Loucy (cell line): Measurements from ENCODE around the gene ITPRIPL1.

Experiments used
- H2AFZ ChIP-seq: fragments of 200-600 bp; sonication (generic); 2 replicates; pipeline ENCODE4 v1.6.0; 2016; ENCODE audit warnings: antibody characterized with exemption, mild to moderate bottlenecking, low read length, moderate library complexity
- H3F3A ChIP-seq: fragments of 200-600 bp; 2 replicates; pipeline ENCODE4 v1.6.0; 2016; ENCODE audit warnings: antibody characterized with exemption, low read depth, mild to moderate bottlenecking
- H3K27me3 ChIP-seq: fragments of 200-600 bp; sonication (generic); 2 replicates; pipeline ENCODE4 v1.6.1; 2014; ENCODE audit warnings: low read length, mild to moderate bottlenecking; ENCODE audit not compliant: insufficient read depth, poor library complexity, severe bottlenecking
- H3K36me3 ChIP-seq: fragments of 200-600 bp; sonication (generic); 2 replicates; pipeline ENCODE4 v1.6.1; 2016; ENCODE audit warnings: low read length; ENCODE audit not compliant: insufficient read depth
- H3K4me1 ChIP-seq: fragments of 200-600 bp; sonication (generic); 2 replicates; pipeline ENCODE4 v1.5.1; 2014; ENCODE audit warnings: low read length, mild to moderate bottlenecking; ENCODE audit not compliant: insufficient read depth, poor library complexity, severe bottlenecking
- H3K4me2 ChIP-seq: fragments of 200-600 bp; sonication (generic); 2 replicates; pipeline ENCODE4 v1.6.0; 2014; ENCODE audit warnings: antibody characterized with exemption, low read length, low read depth, mild to moderate bottlenecking; ENCODE audit not compliant: poor library complexity, severe bottlenecking
- H3K4me3 ChIP-seq: fragments of 200-600 bp; sonication (generic); 2 replicates; pipeline ENCODE4 v1.5.1; 2014; ENCODE audit warnings: low read length, mild to moderate bottlenecking, mixed read lengths; ENCODE audit not compliant: poor library complexity, severe bottlenecking
- H3K79me2 ChIP-seq: fragments of 200-600 bp; sonication (generic); 2 replicates; pipeline ENCODE4 v1.6.1; 2014; ENCODE audit warnings: low read length; ENCODE audit not compliant: insufficient read depth
- H3K9ac ChIP-seq: fragments of 200-600 bp; sonication (generic); 2 replicates; pipeline ENCODE4 v1.6.0; 2014; ENCODE audit warnings: mild to moderate bottlenecking, low read depth, low read length, moderate library complexity; ENCODE audit not compliant: poor library complexity, severe bottlenecking
- H3K9me2 ChIP-seq: fragments of 200-600 bp; sonication (generic); replicated peaks from 2 replicates; pipeline ENCODE4 v1.6.1; 2016; ENCODE audit warnings: low read depth, low read length, mixed read lengths
- H3K9me3 ChIP-seq: fragments of 200-600 bp; sonication (generic); 2 replicates; pipeline ENCODE4 v1.6.1; 2014; ENCODE audit warnings: mild to moderate bottlenecking, antibody characterized with exemption, low read length, low read depth; ENCODE audit not compliant: insufficient read depth
- H4K20me1 ChIP-seq: fragments of 200-600 bp; sonication (generic); 2 replicates; pipeline ENCODE4 v1.6.0; 2014; ENCODE audit warnings: antibody characterized with exemption, low read length, mild to moderate bottlenecking; ENCODE audit not compliant: insufficient read depth, poor library complexity, severe bottlenecking
- EZH2phosphoT487 ChIP-seq: fragments of 200-600 bp; IDR thresholded peaks from 2 replicates; pipeline ENCODE4 v1.6.1; 2018; ENCODE audit warnings: antibody characterized with exemption, mild to moderate bottlenecking, moderate library complexity, borderline replicate concordance
- TF ChIP-seq, protein P1 (sequence below): fragments of 200-600 bp; sonication (generic); conservative IDR thresholded peaks from 2 replicates; pipeline ENCODE4 v1.5.1; 2014; ENCODE audit warnings: mild to moderate bottlenecking, antibody characterized with exemption, low read length

The ITPRIPL1 gene

DNA sequence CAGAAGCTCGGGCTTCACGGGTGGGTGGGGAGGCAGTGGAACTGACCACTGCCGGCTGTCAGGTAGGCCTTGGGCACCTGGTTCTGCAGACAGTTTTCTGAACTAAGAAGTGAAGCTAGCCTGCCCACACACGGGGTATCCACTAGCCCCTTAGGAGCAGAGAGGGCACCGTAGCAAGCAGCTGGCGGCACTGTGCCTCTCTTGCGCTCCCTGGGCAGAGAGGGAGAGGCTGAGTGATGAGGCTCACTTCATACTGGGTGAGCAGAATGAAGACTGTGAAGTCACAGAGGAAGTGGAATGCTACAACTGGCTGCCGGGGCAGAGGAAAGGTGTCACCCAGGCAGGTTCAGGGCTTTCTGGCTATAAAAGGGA is 753 bp downstream of the ITPRIPL1 start:
- H3K9me3 ChIP-seq, result no peaks in the 10 kb centered on the region
- H2AFZ ChIP-seq, result peak overlapping the region; percentile 90
- no peaks in the 10 kb centered on the region for H3K27me3 ChIP-seq
- H3K36me3 ChIP-seq, result no peaks in the 10 kb centered on the region; the same call in 1 of the 2 replicates
- H3K79me2 ChIP-seq, result peaks cover 45% of the 10 kb centered on the region
- no peak for TF ChIP-seq EZH2phosphoT487
- TF ChIP-seq, protein P1, sequence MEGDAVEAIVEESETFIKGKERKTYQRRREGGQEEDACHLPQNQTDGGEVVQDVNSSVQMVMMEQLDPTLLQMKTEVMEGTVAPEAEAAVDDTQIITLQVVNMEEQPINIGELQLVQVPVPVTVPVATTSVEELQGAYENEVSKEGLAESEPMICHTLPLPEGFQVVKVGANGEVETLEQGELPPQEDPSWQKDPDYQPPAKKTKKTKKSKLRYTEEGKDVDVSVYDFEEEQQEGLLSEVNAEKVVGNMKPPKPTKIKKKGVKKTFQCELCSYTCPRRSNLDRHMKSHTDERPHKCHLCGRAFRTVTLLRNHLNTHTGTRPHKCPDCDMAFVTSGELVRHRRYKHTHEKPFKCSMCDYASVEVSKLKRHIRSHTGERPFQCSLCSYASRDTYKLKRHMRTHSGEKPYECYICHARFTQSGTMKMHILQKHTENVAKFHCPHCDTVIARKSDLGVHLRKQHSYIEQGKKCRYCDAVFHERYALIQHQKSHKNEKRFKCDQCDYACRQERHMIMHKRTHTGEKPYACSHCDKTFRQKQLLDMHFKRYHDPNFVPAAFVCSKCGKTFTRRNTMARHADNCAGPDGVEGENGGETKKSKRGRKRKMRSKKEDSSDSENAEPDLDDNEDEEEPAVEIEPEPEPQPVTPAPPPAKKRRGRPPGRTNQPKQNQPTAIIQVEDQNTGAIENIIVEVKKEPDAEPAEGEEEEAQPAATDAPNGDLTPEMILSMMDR, result no peak
- peak overlapping the region; percentile 83 for H3K4me3 ChIP-seq
- peaks cover 4% of the 10 kb centered on the region for H4K20me1 ChIP-seq
- peaks cover 14% of the 10 kb centered on the region for H3K4me1 ChIP-seq
- H3K4me2 ChIP-seq, result peak overlapping the region; percentile 79
- no peaks in the 10 kb centered on the region for H3F3A ChIP-seq
- H3K9me2 ChIP-seq, result no peaks in the 10 kb centered on the region
- peak overlapping the region; percentile 80 for H3K9ac ChIP-seq

DNA sequence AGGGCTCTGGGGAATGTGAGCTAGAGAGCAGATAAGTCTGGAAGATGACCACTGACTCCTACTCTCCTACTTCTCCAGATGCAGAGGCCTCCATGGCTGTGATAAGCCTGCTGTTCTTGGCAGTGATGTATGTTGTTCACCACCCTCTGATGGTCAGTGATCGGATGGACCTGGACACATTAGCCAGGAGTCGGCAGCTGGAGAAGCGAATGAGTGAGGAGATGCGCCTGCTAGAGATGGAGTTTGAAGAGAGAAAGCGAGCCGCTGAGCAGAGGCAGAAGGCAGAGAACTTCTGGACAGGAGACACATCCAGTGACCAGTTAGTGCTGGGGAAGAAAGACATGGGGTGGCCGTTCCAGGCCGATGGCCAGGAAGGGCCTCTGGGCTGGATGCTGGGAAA is 1.4 kb downstream of the ITPRIPL1 start:
- H2AFZ ChIP-seq, result no peak overlapping the region
- peaks cover 39% of the 10 kb centered on the region for H3K79me2 ChIP-seq
- no peaks in the 10 kb centered on the region for H3F3A ChIP-seq
- peak overlapping the region; percentile 79 for H3K4me2 ChIP-seq
- TF ChIP-seq, protein P1, result no peak
- TF ChIP-seq EZH2phosphoT487, result no peak
- H3K9me3 ChIP-seq, result no peaks in the 10 kb centered on the region
- peak overlapping the region; percentile 83 for H3K4me3 ChIP-seq
- no peaks in the 10 kb centered on the region for H3K27me3 ChIP-seq
- H3K9me2 ChIP-seq, result no peaks in the 10 kb centered on the region
- H3K36me3 ChIP-seq, result no peaks in the 10 kb centered on the region; the same call in 1 of the 2 replicates
- H3K9ac ChIP-seq, result peak overlapping the region; percentile 80
- peaks cover 14% of the 10 kb centered on the region for H3K4me1 ChIP-seq
- H4K20me1 ChIP-seq, result peaks cover 4% of the 10 kb centered on the region

DNA sequence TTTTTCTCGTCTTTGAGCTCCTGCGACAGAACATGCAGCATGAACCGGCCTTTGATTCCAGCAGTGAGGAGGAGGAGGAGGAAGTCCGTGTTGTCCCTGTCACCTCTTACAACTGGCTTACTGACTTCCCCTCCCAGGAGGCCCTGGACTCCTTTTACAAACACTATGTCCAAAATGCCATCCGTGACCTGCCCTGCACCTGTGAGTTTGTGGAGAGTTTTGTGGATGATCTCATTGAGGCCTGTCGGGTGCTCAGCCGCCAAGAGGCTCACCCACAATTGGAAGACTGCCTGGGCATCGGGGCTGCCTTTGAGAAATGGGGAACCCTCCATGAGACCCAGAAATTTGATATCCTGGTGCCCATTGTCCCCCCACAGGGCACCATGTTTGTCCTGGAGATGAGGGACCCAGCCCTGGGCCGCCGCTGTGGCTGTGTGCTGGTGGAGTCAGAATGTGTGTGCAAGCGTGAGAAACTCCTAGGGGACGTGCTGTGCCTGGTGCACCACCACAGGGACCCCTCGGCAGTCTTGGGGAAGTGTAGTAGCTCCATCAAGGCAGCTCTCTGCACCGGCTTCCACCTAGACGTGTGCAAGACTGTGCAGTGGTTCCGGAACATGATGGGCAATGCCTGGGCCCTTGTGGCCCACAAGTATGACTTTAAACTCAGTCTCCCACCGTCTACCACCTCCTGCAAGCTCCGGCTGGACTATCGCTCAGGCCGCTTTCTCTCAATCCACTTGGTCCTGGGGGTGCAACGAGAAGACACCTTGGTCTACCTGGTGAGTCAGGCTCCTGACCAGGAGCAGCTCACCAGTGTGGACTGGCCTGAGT is 2.1 kb downstream of the ITPRIPL1 start:
- Histone ChIP-seq H3K9ac (no peak overlapping the region), H3K79me2 (peaks cover 39% of the 10 kb centered on the region), H3K4me2 (peak overlapping the region; percentile 79), H3K27me3 (no peaks in the 10 kb centered on the region), H4K20me1 (peaks cover 4% of the 10 kb centered on the region), H3K9me2 (no peaks in the 10 kb centered on the region), H3K4me1 (peaks cover 14% of the 10 kb centered on the region), H3K4me3 (peak overlapping the region; percentile 83), H3F3A (no peaks in the 10 kb centered on the region), H3K36me3 (no peaks in the 10 kb centered on the region; the same call in 1 of the 2 replicates), H3K9me3 (no peaks in the 10 kb centered on the region), H2AFZ (no peak overlapping the region)
- TF ChIP-seq, protein P1, result no peak
